Measurements from ENCODE around the gene POFUT1.
A peak's percentile ranks its signal among the peaks of the same experiment; 100 is the strongest.
"Not testable (repeated sequence)": the region's sequence is repeated elsewhere in the genome, so short reads cannot be mapped to it uniquely, and the experiment has no call there.

POFUT1 gene

DNA sequence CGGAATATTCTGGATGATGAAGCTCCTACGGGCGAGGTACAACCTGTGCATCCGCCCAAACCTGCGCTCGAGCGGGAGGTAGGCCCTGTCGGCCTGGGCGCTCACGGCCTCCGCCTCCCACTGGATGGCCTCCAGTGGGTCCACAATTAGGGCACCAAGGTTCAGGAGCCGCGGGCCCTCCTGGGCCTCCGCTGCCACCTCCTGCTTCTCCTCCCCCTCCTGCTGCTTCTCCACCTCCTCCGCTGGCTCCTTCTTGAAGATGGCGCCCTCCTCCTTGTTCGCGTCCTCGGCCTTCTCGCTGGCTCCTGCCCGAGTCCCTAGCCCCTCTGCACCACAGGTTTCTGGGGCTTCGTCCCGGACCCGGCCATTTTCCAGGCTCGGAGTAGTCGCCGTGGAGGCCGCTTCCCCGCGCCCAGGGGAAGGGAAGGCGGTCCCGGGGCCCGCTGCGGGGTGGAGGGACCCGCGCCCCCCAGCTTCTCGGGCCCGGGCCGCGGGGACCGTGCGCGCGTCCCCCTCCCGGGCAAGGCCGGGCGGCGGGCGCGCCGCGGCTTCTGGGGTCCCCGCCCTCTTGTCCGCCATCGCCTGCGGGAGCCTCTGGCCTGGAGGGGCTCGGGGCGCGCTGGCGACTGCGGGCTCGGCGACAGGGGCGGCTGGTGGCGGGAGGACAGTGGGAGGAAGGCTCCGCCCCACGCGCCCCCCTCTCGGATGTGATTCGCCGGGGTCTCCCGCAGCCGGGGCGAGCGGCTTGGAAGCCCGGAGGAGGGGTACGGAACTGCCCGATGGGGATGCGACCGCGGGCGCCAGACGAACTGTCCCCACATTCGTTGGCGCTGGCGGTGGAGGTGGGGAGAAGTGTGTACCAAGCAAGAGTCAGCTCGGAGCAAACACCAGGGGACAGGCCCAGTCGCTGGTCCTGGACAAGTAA lies 17.7 kb upstream of the POFUT1 start:
- no peak for DNase-seq

DNA sequence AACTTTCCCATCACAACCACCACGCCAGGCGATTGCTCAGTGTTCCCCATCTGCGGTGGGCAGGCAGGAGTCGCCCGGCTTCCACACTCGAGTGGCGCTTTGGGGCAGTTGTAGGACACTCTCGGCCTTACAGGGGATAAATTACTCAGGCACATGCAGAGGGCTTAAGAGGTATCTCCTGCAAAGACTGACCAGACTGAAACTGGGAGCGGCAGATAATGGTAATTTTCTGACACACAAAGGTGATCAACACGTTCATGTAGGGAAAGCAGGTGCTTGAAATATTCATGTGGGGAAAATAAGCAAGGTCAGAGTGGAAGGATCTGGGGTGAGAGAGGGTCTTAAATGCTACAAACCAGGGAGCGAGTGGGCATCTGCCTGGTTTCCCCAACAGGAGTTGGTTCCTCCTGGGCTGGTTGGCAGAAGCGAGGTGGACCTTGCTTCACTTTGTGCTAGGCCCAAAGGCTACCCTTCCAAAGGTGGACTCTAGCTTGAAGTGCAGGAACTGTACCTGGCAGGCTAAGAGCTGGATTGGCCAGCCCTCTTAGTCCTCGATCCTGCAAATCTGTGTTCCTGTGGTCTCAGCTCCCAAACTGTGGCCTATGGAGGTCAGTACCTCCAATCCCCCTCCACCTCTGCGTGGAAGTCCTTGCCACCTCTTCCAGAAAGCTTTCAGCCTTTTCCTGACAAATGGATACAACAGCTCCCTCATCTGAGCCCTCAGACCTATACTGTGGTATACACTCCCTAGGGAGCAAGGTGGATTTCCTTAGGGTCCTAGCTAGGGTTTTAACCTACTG lies 16.9 kb upstream of the POFUT1 start:
- no peak for DNase-seq

- DNase-seq = no peak
These were observed 16.3 kb upstream of the POFUT1 start for GRCh38 chr20:32191422-32191821.

GRCh38 chr20:32191873-32192272 lies 15.8 kb upstream of the POFUT1 start:
- DNase-seq = no peak

DNA sequence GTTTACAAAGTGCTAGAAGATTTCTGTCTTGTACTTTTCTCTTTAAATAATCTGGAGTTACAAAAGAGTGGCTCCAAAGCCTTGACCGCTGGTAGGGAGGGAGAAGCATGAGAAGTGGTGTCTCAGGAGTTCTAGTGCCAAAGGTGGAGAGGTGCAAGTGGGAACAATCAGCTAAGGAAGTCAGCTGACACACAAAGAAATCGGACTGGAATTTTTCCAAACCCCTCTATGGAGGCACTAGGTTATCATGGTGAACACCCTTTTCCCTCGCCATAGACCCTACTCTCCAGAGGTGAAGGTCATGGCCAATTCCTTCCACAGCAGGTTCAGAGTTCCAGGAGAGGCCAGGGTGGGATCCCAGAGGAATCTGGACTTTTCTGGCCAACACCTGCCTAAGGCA lies 15.0 kb upstream of the POFUT1 start:
- no peak for DNase-seq

GRCh38 chr20:32193336-32193735 lies 14.3 kb upstream of the POFUT1 start:
- not testable (repeated sequence) for DNase-seq

DNA sequence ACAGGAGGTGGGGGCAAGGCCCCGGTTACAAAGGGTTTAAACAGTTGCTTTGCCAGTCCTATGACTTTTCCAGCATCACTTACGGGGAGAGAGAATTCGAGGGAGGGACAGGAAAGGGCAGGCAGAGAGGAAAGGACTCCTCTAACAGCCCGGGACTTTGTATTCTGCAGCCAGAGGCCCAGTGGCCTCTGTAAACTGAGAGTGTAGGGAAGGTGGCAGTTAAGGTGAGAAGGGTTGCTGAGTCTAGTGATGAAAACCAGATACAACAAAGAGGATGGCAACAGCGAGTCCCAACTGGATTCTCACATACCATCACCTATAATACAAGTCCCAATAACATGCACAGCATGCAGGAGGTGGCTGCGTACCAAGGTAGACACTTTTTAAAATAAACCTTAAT lies 13.7 kb upstream of the POFUT1 start:
- DNase-seq = no peak

GRCh38 chr20:32195581-32195980 lies 12.1 kb upstream of the POFUT1 start:
- no peak for DNase-seq

- DNase-seq = not testable (repeated sequence)
These were observed 11.1 kb upstream of the POFUT1 start for GRCh38 chr20:32196613-32197012.

- DNase-seq = not testable (repeated sequence)
These were observed 10.5 kb upstream of the POFUT1 start for GRCh38 chr20:32197136-32197535.

GRCh38 chr20:32199006-32199405 lies 8.7 kb upstream of the POFUT1 start:
- DNase-seq = no peak

- no peak for DNase-seq
These were observed 6.2 kb upstream of the POFUT1 start for GRCh38 chr20:32201296-32201976.

- no peak for DNase-seq
These were observed 5.7 kb upstream of the POFUT1 start for GRCh38 chr20:32201977-32202363.

GRCh38 chr20:32203356-32204204 lies 4.1 kb upstream of the POFUT1 start:
- DNase-seq = no peak

DNA sequence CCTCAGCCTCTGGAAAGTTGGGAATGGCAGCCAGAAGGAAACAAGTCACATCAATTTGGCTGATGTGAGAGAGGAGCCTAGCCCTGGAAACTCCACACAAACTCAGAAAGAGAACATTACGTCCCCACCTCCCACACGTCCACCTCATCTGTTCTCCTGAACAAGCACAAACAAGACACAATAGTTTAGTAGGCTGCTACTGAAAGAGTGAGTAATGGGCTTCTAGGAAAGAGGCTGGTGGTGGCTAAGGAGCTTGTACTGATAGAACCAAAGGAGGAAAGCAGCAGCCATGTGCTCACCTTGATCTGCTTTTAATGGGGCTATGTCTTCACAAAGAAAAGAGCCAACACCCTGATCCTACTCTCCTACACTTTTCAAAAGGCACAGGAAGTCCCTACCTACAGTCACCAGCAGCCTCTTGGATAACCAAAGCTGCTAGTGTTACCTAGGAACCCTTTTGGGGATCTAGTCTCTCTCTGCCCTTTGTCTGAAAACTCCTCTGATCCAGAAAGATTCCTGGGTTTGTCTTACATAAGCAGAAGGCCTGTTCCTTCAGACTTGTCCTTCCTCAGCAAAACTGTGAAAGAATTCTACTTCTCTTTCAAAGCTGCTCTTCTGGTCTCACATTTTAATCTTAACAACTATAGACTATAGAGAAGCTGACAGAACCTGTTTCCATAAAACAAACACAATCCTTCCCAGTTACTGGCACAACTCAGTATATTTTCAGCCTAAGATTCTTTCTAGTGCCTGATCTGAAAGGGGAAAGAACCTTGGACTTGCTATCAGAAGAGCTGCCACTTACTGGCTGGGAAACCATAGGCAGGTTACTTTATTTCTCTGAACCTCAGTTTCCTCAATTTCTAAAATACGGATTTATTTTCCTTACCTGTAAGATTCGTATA lies 3.2 kb upstream of the POFUT1 start:
- no peak for DNase-seq

DNA sequence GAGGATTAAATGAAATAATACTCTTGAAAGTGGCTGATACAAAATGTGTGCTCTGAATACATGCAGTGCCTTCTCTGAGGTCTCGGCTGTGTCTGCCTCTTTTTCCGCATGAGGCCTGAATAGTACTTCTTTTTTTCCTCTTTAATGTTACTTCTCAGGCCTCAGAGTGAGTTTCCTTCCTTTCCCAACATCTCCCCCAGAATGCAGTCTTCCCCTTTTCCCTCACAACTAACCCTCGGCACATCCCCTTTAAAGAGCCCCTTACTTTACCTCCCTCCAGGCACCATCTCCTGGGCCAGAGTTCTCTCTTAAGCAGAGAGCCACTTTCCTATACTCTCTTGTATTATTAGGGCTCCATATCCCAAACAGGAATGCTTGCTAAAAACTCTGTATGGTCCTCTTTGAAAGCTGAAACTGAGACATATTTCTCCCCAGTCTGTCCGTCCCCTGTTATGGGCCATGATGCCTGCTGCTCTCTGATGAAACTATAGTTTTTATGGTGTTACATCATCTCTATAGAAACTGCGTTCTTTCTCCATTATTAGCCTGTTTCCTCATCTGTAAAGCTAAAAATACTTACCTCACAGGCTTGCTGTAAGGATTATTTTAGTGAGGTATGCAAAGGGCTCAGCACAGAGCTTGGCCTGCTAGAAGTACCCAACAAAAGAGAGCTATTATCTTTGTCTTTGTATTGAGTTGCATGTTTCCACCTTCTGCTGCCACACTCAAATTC lies 2.4 kb upstream of the POFUT1 start:
- peak; percentile 94 for DNase-seq

GRCh38 chr20:32205843-32206759 lies 1.6 kb upstream of the POFUT1 start:
- DNase-seq = no peak

DNA sequence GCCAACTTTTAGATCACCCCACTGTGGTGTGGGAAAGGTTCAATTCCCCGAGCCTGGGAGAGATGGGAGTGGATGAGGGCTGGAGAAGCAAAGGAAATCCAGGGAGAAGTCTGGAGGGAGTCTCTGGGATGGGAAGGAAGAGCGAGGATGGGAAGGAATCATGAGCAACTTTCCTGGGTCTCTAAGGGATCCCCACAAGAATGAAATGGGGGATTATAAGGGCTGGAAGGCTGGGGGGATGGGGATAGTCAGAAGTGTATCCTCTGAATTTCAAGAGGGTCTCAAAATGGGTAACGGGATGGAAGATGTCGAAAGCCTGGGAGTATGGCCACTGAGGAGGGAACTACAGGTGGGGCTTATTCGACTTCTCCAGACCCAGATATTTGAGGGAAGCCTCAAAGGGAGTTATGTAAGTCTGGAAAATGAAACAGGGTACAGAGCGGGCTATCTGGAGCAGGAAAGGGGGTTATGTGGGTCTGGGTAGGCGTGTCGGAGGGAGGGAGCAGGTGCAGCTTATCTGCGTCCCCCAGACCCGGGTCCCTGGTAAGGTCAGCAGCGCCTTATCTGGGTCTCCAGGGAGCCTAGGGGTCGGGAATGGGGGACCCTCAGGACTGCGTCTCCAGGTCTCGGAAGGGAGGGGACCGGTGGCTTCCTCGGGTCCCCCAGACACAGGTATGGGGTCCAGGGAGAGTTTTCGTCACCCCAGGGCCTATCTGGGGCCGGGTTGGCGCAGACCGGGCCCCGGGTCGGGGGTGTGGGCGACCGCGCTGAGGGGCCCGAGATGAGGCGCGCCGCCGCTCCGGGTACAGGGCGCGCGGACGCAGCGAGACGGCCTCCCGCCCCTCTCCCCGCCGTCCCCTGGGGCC lies 687 bp upstream of the POFUT1 start:
- DNase-seq = no peak

Data from SIG-M5 (cell line).